Common myeloid progenitor, CD34-positive (primary cell): ENCODE data around the gene AGBL1.
"Not testable (repeated sequence)": the region's sequence is repeated elsewhere in the genome, so short reads cannot be mapped to it uniquely, and the experiment has no call there.

Experiments
- CTCF ChIA-PET: fragments of 350-600 bp; sonication (Branson Sonifier 250); formaldehyde crosslinking; loops from one replicate; lab custom pipeline; 2021; ENCODE audit warnings: antibody characterized with exemption; lab: Charles Lee
- POLR2A ChIA-PET: fragments of 350-600 bp; sonication (Branson Sonifier 250); formaldehyde crosslinking; loops from one replicate; lab custom pipeline; 2021; ENCODE audit warnings: antibody characterized with exemption; lab: Charles Lee
- DNase-seq, 3 donors: peaks; one replicate each; pipeline versions ENCODE4 v3.0.0 to v3.0.0-alpha.2; 2013
- H3K27ac ChIP-seq, 2 experiments: 1 replicate in 1 of 2; 2 replicates in 1 of 2; pipeline ENCODE4 v1.7.0; 2013; ENCODE audit warnings: inconsistent platforms in 2 of 2, low read length in 2 of 2, mild to moderate bottlenecking in 2 of 2, low read depth in 1 of 2, moderate library complexity in 1 of 2; ENCODE audit not compliant: severe bottlenecking in 2 of 2, insufficient read depth in 1 of 2, poor library complexity in 1 of 2
- H3K27me3 ChIP-seq, 5 experiments: replicated peaks in 2 of 5; 1 replicate in 3 of 5; 2 replicates in 2 of 5; pipeline versions ENCODE4 v1.6.1 to v1.7.0; 2013; ENCODE audit warnings: low read length in 4 of 5, mild to moderate bottlenecking in 2 of 5, moderate library complexity in 2 of 5, inconsistent platforms in 1 of 5; ENCODE audit not compliant: insufficient read depth in 5 of 5, control insufficient read depth in 4 of 5
- H3K36me3 ChIP-seq, 4 experiments: 1 replicate in 2 of 4; 2 replicates in 2 of 4; pipeline versions ENCODE4 v1.6.1 to v1.7.0; 2013; ENCODE audit warnings: low read length in 3 of 4, control low read depth in 1 of 4, mild to moderate bottlenecking in 1 of 4; ENCODE audit not compliant: control insufficient read depth in 4 of 4, insufficient read depth in 4 of 4
- H3K4me1 ChIP-seq, 4 experiments: 1 replicate in 3 of 4; 2 replicates in 1 of 4; pipeline versions ENCODE4 v1.6.1 to v1.7.1; 2013; ENCODE audit warnings: low read length in 3 of 4, mild to moderate bottlenecking in 3 of 4, control low read depth in 1 of 4, inconsistent platforms in 1 of 4, moderate library complexity in 1 of 4; ENCODE audit not compliant: control insufficient read depth in 4 of 4, insufficient read depth in 4 of 4; ENCODE audit errors: control extremely low read depth in 1 of 4
- H3K4me3 ChIP-seq, 7 experiments: 1 replicate in 4 of 7; 2 replicates in 3 of 7; pipeline versions ENCODE4 v1.5.1 to v1.7.0; 2013; ENCODE audit warnings: mild to moderate bottlenecking in 7 of 7, low read length in 6 of 7, moderate library complexity in 6 of 7, inconsistent platforms in 2 of 7, low read depth in 2 of 7, control low read depth in 1 of 7; ENCODE audit not compliant: insufficient read depth in 4 of 7, control insufficient read depth in 1 of 7; ENCODE audit errors: extremely low read depth in 1 of 7
- H3K9me3 ChIP-seq, 5 experiments: 1 replicate in 4 of 5; 2 replicates in 1 of 5; pipeline versions ENCODE4 v1.6.1 to v1.7.1; 2013; ENCODE audit warnings: low read length in 4 of 5, mild to moderate bottlenecking in 2 of 5, inconsistent platforms in 1 of 5, low read depth in 1 of 5, moderate library complexity in 1 of 5; ENCODE audit not compliant: control insufficient read depth in 4 of 5, insufficient read depth in 2 of 5; ENCODE audit errors: control extremely low read depth in 1 of 5
- WGBS: methylation state at CpG from one replicate; pipeline ENCODE4 v1.1.5; 2013; ENCODE audit not compliant: insufficient coverage; 5-methylcytosine and 5-hydroxymethylcytosine counted together

Gene AGBL1

DNA sequence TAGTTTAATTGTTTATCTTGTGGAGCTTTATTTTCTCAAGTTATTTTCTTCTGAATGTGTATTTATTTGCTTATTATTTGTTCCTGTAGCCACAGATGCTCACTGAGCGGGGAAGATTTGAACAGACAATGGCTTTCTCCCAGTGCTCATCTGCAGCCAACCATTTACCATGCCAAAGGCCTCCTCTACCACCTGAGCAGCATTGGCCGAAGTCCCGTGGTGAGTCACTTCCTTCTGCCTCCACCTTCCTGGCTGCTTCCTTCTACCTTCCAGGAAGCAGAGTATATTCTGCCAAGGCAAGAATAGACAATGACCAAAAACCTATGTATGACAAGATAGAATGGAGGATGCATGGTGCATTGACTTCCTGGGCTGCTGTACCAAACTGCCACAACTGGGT is 443.1 kb downstream of the AGBL1 start:
- Histone ChIP-seq H3K27me3 (no peaks in the 10 kb centered on the region), H3K4me3 (peak overlapping the region in 1 of 7 experiments; percentile 6), H3K9me3 (no peaks in the 10 kb centered on the region), H3K27ac (no peak overlapping the region), H3K4me1 (no peaks in the 10 kb centered on the region), H3K36me3 (no peaks in the 10 kb centered on the region)
- DNase-seq, result no peak
- CTCF ChIA-PET, result no interaction called here
- 75% methylated on average over 1 of the region's 3 CpGs for WGBS
- POLR2A ChIA-PET, result no interaction called here

DNA sequence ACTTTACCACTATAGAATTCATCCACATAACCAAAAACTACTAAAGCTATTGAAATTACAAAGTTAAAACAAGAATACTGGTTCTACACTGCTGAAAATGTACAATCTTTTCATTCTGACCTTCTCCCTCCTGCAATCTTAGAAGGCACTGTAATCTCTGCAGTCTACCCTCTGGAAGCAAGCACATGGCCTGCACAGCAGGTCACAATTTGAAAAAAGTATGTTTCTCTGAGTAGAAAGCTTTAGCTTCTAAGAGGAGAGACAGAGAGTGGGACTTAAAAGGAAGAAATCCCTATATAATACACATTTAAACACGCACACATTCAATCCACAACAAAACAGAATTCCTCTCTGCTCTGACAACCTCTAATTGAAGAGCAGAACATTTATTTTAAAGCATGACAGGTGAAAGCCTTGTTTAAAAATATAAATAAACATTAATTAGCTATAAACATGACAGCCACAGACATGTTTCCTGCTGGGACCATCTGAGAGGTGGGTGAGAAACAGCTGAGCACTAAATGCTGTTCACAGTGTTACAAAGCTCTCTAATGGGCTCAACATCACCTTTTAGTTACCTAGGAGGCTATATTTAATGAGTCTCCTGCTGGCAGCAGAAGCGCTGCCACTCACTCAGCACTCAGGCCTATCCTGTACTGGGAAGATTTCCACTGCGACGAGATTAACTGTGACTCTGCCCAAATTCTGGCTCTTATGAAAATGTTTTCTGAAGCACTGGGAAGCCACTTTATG is 447.4 kb downstream of the AGBL1 start:
- Histone ChIP-seq H3K4me3 (no peak overlapping the region), H3K9me3 (no peaks in the 10 kb centered on the region), H3K4me1 (no peaks in the 10 kb centered on the region), H3K27me3 (no peaks in the 10 kb centered on the region), H3K27ac (no peak overlapping the region), H3K36me3 (no peaks in the 10 kb centered on the region)
- POLR2A ChIA-PET, result no interaction called here
- CTCF ChIA-PET, result no interaction called here
- WGBS, result 79% methylated on average over 3 of the region's 4 CpGs
- no peak for DNase-seq

DNA sequence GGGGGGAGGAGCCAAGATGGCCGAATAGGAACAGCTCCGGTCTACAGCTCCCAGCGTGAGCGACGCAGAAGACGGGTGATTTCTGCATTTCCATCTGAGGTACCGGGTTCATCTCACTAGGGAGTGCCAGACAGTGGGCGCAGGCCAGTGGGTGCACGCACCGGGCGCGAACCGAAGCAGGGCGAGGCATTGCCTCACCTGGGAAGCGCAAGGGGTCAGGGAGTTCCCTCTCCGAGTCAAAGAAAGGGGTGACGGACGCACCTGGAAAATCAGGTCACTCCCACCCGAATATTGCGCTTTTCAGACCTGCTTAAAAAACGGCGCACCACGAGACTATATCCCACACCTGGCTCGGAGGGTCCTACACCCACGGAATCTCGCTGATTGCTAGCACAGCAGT is 448.4 kb downstream of the AGBL1 start:
- H3K4me1 ChIP-seq, H3K4me3 ChIP-seq, H3K27me3 ChIP-seq, POLR2A ChIA-PET, DNase-seq, CTCF ChIA-PET, H3K9me3 ChIP-seq, H3K36me3 ChIP-seq, H3K27ac ChIP-seq: not testable (repeated sequence)
- WGBS, result 100% methylated on average over 2 of the region's 26 CpGs

DNA sequence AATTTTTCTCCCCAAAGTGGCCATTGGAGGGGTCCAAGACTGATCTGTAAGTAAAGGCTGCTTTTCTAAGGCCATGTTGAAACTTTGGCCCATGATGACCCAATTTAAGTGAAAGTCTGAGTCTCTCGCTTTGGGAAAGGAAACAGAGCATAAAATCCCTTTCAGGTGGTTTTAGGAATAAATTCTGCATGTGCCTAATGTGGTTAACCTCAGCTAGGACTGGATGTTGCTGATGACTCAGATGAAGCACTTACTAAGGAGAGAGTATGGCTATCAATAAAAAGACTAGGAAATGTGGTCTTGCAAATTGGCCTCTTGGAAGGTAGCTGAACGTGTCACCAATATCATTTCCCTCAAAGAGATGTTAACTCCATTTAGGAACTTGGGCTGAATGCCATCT is 458.5 kb downstream of the AGBL1 start:
- ChIA-PET POLR2A (no interaction called here), CTCF (no interaction called here)
- WGBS, result 93% methylated on average over 2 of the region's 2 CpGs
- H3K36me3 ChIP-seq, result no peaks in the 10 kb centered on the region
- no peak overlapping the region for H3K4me3 ChIP-seq
- DNase-seq, result no peak
- H3K27me3 ChIP-seq, result no peaks in the 10 kb centered on the region
- H3K9me3 ChIP-seq, result no peaks in the 10 kb centered on the region
- H3K4me1 ChIP-seq, result no peaks in the 10 kb centered on the region
- H3K27ac ChIP-seq, result no peak overlapping the region

DNA sequence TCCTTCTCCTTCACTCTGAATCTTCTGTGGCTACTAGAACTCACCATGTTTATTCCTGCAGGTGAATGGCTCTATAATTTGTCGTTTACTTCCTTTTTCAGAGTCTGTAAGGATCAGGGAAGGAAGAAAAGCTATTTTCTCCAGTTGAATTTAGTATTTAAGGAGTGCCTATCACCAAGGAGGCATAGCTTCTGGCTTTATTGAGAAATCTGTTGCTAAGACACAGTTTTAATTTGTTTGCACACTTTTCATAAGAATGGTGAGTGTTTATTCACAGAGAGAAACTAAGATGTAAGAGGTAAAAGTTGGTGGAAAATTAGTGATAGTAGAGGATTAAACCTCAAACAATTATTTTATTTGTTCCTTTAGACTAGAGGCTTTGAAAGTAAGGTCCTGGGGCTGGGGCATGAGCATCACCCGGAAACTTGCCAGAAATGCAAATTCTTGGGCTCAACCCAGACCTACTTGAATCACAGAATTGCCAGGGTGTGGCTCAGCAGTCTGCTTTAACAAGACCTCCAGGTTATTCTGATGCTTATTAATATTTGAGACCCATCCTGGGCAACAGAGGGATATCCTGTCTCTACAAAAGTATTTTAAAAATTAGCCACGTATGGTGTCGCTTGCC is 461.3 kb downstream of the AGBL1 start:
- no peaks in the 10 kb centered on the region for H3K4me1 ChIP-seq
- no peaks in the 10 kb centered on the region for H3K36me3 ChIP-seq
- no peak for DNase-seq
- H3K27me3 ChIP-seq, result no peaks in the 10 kb centered on the region
- CTCF ChIA-PET, result interaction anchor here (1.1 kb wide), 1 partner anchor 16 kb away, joined by 3 read pairs; no protein-coding TSS in a partner anchor
- POLR2A ChIA-PET, result no interaction called here
- WGBS, result 93% methylated on average over 3 of the region's 4 CpGs
- H3K27ac ChIP-seq, result no peak overlapping the region
- H3K9me3 ChIP-seq, result no peaks in the 10 kb centered on the region
- no peak overlapping the region for H3K4me3 ChIP-seq

DNA sequence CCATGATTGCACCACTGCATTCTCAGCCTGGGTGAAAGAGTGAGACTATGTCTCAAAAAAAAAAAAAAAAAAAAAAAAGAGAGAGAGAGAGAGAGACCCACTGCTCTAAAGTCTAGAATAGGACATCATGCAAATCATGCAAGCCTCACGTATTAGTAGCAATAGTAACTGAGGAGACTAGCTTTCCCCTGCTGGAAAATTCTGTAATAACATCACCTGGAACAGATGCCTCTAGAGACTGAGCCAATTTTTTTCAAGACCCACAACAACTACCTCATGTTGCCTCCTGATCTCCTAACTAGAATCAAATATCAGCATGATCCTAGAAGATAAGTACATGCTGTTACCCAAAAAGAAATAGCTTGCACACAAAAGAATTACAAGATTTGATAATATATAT is 461.9 kb downstream of the AGBL1 start:
- DNase-seq, result no peak
- Histone ChIP-seq H3K9me3 (no peaks in the 10 kb centered on the region), H3K4me3 (no peak overlapping the region), H3K27me3 (no peaks in the 10 kb centered on the region), H3K36me3 (no peaks in the 10 kb centered on the region), H3K4me1 (no peaks in the 10 kb centered on the region), H3K27ac (no peak overlapping the region)
- POLR2A ChIA-PET, result no interaction called here
- CTCF ChIA-PET, result interaction anchor here (1.1 kb wide), 1 partner anchor 15 kb away, joined by 3 read pairs; no protein-coding TSS in a partner anchor
- WGBS, result no CpG with 5 or more reads among the region's 1 CpG

DNA sequence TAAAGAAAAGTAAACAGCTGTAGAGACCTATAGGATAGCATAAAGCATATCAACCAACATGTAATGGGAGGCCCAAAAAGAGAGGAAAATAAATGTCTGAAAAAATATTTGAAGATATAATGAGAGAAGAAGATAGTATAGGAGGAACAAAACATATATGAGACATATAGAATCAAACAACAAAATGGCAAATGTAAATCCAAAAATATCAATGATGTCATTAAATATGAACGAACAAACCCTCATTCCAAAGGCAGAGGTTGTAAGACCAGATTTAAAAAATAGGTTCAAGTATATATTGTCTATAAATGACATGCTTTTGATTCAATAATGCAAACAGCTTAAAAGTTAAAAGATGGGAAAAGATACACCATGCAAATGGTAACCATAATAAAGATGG is 470.4 kb downstream of the AGBL1 start:
- CTCF ChIA-PET, result no interaction called here
- peaks cover 0 to 1% (median 0%) of the 10 kb centered on the region in 5 experiments for H3K9me3 ChIP-seq
- POLR2A ChIA-PET, result no interaction called here
- H3K4me1 ChIP-seq, result no peaks in the 10 kb centered on the region
- no peak overlapping the region for H3K4me3 ChIP-seq
- no peak for DNase-seq
- no peaks in the 10 kb centered on the region for H3K27me3 ChIP-seq
- no peaks in the 10 kb centered on the region for H3K36me3 ChIP-seq
- H3K27ac ChIP-seq, result no peak overlapping the region
- no CpG with 5 or more reads among the region's 1 CpG for WGBS
